Left lung (tissue), 10 donors: ENCODE results near the gene CCIN. TPM values are rescaled to one million over a fixed set of nuclear protein-coding genes. Genes with fewer than 3 reads are reported as not detected.

Source experiments
- ATAC-seq: fragments of 200-7000 bp; cut with Tn5 transposase; one replicate; pipeline ENCODE4 v1.9.1; 2020; ENCODE audit warnings: moderate library complexity
- DNase-seq, 4 donors: peaks; one replicate each; pipeline ENCODE4 v3.0.0-alpha.2; 2013 to 2020
- H3K27ac ChIP-seq, 2 donors: fragments of 200-600 bp; sonication (generic) in 1 of 2; one replicate each; pipeline versions ENCODE4 v1.5.0 to v1.8.0; 2020 to 2021
- H3K27me3 ChIP-seq, 2 donors: fragments of 200-600 bp; sonication (generic) in 1 of 2; one replicate each; pipeline versions ENCODE4 v1.5.0 to v1.8.0; 2020 to 2021
- H3K36me3 ChIP-seq, 2 donors: fragments of 200-600 bp; sonication (generic) in 1 of 2; one replicate each; pipeline versions ENCODE4 v1.5.0 to v1.8.0; 2020 to 2021
- H3K4me1 ChIP-seq, 2 donors: fragments of 200-600 bp; one replicate each; pipeline ENCODE4 v1.8.0; 2021
- H3K4me3 ChIP-seq, 2 donors: fragments of 200-600 bp; sonication (generic) in 1 of 2; one replicate each; pipeline versions ENCODE4 v1.5.0 to v1.8.0; 2020 to 2021; ENCODE audit warnings: mild to moderate bottlenecking in 1 of 2
- H3K9me3 ChIP-seq, 2 donors: fragments of 200-600 bp; sonication (generic) in 1 of 2; one replicate each; pipeline versions ENCODE4 v1.5.0 to v1.8.0; 2020 to 2021
- CTCF ChIP-seq, 2 donors: fragments of 200-600 bp; sonication (generic) in 1 of 2; IDR thresholded peaks; one replicate each; pipeline versions ENCODE4 v1.5.0 to v1.8.0; 2021; ENCODE audit warnings: antibody characterized with exemption in 2 of 2
- intact Hi-C, 2 donors: fragments of 100-400 bp; cut with DNase I; formaldehyde crosslinking; loops; one replicate each; pipeline versions ENCODE4 v1.11.2 to v1.14.2; 2022
- polyA plus RNA-seq, 6 donors: library from polyadenylated mRNA; unstranded; fragments of 120-200 nt; gene quantifications; one replicate each; pipeline ENCODE4 v1.2.1, GENCODE V29; 2013; ENCODE audit not compliant: insufficient read length in 6 of 6
- total RNA-seq, 2 donors: library from RNA; stranded (reverse); fragmentation: NEBNext Ultra II Directional; extraction: Animal tissue kit (Norgen Biotek cat#: 25700); gene quantifications; one replicate each; pipeline ENCODE4 v1.2.1, GENCODE V29; 2021
- donor health status: DM: no; HTN: yes; CAD: no.
- donor health status: DM: no; HTN: no; CAD: no.

Gene CCIN
- total and polyA plus RNA-seq, 8 donors, result 0.13 to 1.5 (median 0.18) TPM; not detected in 2

DNA sequence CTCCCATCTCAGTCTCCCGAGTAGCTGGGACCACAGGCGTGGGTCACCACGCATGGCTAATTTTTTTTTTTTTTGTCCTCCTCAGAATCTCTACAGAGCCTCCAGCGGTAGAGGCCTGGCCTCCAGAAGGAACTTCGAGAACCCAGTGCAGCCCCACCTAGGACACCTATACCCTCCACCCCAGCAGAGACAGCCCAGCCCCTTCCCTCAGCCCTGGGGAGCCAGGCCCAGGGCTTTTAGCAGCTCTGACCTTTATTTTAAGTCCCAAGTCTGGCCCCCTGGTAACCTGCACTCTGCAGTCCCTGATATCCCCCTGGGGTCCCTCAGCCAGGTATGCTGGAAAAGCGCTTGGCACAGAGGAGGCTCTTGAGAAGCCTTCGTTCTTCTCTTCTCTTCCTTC lies 27.4 kb upstream of the CCIN start:
- TF ChIP-seq CTCF (IDR thresholded peaks at IDR 0.05), result no peak
- intact Hi-C loops, result no loop called here
- no peak for DNase-seq
- no peaks in the 10 kb centered on the region for H3K9me3 ChIP-seq
- ATAC-seq, result no peak
- H3K27ac ChIP-seq, result peak overlapping the region in 1 of 2 donors; percentile 91
- peaks cover 0 to 5% of the 10 kb centered on the region in 2 donors for H3K27me3 ChIP-seq
- peaks cover 0 to 19% of the 10 kb centered on the region in 2 donors for H3K36me3 ChIP-seq
- H3K4me1 ChIP-seq, result peaks cover 18 to 100% of the 10 kb centered on the region in 2 donors
- H3K4me3 ChIP-seq, result no peak overlapping the region

DNA sequence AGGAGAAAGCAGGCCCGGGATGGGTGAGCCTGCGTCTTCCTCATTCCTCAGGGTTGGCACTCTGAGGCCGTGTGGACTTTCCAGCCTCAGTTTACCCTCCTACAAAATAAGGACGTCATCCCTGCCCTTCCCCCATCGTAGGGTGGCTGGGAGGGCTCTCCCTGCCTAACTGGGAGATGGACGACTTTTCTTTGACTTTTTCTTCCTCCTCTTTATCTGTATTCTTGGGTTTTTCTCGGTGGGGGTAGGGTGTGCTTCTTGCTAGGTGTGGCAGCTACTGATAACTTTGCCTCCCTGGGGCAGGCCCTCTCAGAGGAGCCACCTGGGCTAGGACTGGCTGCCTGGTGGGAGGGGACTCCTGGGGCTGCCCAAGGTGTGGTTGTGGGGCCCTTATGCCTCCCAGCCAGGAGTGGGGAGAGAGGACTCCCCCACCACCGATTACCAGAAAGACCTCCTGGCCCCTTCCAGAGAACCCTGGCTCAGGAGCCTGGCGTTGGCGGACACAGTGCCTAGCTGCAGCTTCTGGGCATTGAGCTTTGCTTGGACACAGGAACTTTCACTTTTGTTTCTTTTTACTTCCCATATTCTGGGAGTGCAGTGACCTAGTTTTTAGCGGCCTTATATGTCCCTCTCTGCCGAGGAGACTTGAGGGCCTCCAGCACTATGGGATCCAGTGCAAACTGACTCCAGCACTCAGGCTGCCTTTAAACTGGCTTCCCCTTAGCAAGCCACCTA lies 26.5 kb upstream of the CCIN start:
- H3K4me3 ChIP-seq, result peak overlapping the region in 1 of 2 donors; percentile 22

GRCh38 chr9:36143245-36143641 lies 25.9 kb upstream of the CCIN start:
- H3K4me3 ChIP-seq, result peak overlapping the region in 1 of 2 donors; percentile 22
- H3K9me3 ChIP-seq, result no peaks in the 10 kb centered on the region
- H3K27me3 ChIP-seq, result no peaks in the 10 kb centered on the region
- TF ChIP-seq CTCF (IDR thresholded peaks at IDR 0.05), result no peak
- peak overlapping the region; percentile 76 to 91 for H3K27ac ChIP-seq
- H3K36me3 ChIP-seq, result peaks cover 0 to 27% of the 10 kb centered on the region in 2 donors
- H3K4me1 ChIP-seq, result peaks cover 10 to 100% of the 10 kb centered on the region in 2 donors
- intact Hi-C loops, result no loop called here
- DNase-seq, result no peak
- no peak for ATAC-seq

More for the DNA sequence above, 26.5 kb upstream of the CCIN start:
- Histone ChIP-seq H3K27me3 (peaks cover 0 to 5% of the 10 kb centered on the region in 2 donors), H3K27ac (peak overlapping the region; percentile 76 to 91), H3K36me3 (peaks cover 0 to 21% of the 10 kb centered on the region in 2 donors), H3K4me1 (peaks cover 10 to 100% of the 10 kb centered on the region in 2 donors), H3K9me3 (no peaks in the 10 kb centered on the region)
- no peak for DNase-seq
- ATAC-seq, result peak; percentile 71
- intact Hi-C loops, result no loop called here
- no peak for TF ChIP-seq CTCF (IDR thresholded peaks at IDR 0.05)

DNA sequence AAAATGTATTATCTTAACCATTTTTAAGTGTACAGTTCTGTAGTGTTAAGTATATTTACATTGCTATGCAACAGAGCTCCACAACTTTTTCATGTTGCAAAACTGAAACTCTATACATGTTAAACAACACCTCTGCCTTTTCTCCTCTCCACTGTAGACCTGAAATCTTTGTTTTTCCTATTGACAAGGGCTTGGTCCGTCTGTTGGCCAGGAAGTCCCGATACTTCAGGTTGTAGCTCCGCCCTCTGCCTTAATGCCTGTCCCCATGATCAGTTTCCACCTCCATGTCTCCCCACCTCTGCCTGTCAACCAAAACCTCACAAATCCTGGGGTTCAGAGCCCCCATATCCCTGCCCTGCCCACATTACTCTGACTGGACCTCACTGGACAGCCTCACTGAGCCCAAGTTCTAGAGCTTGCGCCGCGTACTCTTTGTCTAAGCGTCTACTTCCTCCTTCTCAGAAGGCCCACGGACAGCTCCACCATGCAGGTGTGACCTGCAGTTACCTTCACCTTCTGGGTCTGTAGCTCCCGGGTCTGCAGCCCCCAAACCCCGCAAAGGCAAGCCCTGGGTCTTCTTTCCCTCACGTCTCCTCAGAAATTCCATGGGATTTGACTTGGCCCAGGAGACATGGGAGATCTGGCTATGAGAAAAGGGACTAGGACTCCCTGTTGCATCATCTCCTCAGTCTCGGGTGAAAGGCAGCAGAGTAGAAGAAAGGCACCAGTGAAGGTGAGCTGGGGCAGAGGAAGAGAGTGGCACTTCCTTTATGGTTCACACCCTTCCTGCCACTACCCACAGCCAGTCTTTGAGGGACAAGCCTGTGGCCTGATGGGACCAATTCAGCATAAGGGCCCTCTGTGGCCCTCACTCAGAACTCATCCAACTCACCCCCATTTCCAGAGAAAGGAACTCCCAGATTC lies 24.6 kb upstream of the CCIN start:
- no peak overlapping the region for H3K4me3 ChIP-seq
- intact Hi-C loops, result no loop called here
- peaks cover 0 to 33% of the 10 kb centered on the region in 2 donors for H3K36me3 ChIP-seq
- H3K4me1 ChIP-seq, result peaks cover 16 to 100% of the 10 kb centered on the region in 2 donors
- peak overlapping the region; percentile 5 to 91 for H3K27ac ChIP-seq
- DNase-seq, result no peak
- no peak for ATAC-seq
- H3K9me3 ChIP-seq, result no peaks in the 10 kb centered on the region
- no peak for TF ChIP-seq CTCF (IDR thresholded peaks at IDR 0.05)
- no peaks in the 10 kb centered on the region for H3K27me3 ChIP-seq

DNA sequence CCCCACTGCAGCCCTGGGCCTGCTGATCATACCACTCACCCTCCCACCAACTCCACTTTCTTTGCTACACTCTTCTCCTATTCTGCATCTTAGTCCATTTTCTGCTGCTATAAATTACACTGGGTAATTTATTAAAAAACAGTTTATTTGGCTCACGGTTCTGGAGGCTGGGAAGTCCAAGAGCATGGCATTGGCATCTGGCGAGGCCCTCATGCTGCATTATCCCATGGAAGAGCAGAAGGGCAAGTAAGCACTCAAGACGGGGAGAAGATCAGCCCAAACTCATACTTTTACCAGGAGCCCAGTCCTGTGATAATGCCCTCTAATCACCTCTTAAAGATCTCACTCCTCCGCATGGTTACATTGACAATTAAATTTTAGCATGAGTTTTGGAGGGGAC lies 23.2 kb upstream of the CCIN start:
- intact Hi-C loops, result no loop called here
- ATAC-seq (no peak), DNase-seq (no peak)
- no peaks in the 10 kb centered on the region for H3K9me3 ChIP-seq
- H3K27ac ChIP-seq, result peak overlapping the region in 1 of 2 donors; percentile 91
- peaks cover 0 to 41% of the 10 kb centered on the region in 2 donors for H3K36me3 ChIP-seq
- no peaks in the 10 kb centered on the region for H3K27me3 ChIP-seq
- no peak for TF ChIP-seq CTCF (IDR thresholded peaks at IDR 0.05)
- H3K4me3 ChIP-seq, result no peak overlapping the region
- H3K4me1 ChIP-seq, result peaks cover 18 to 100% of the 10 kb centered on the region in 2 donors
